Skeletal muscle tissue (tissue), 4 donors: ENCODE measurements around the gene TMIE. TPM values are rescaled to one million over a fixed set of nuclear protein-coding genes. Genes with fewer than 3 reads are reported as not detected.
A peak's percentile ranks its signal among the peaks of the same experiment; 100 is the strongest.

Source experiments
- H3K27ac ChIP-seq: one replicate; pipeline ENCODE4 v1.7.0; 2013; ENCODE audit warnings: mild to moderate bottlenecking, low read depth, low read length, inconsistent platforms
- H3K27me3 ChIP-seq, 3 donors: one replicate each; pipeline ENCODE4 v1.7.0; 2013; ENCODE audit warnings: low read length in 3 of 3; ENCODE audit not compliant: control insufficient read depth in 3 of 3, insufficient read depth in 3 of 3
- H3K36me3 ChIP-seq, 3 donors: one replicate each; pipeline ENCODE4 v1.7.0; 2013; ENCODE audit warnings: low read length in 3 of 3; ENCODE audit not compliant: control insufficient read depth in 3 of 3, insufficient read depth in 3 of 3
- H3K4me1 ChIP-seq, 3 donors: one replicate each; pipeline ENCODE4 v1.7.0; 2013; ENCODE audit warnings: low read length in 3 of 3, mild to moderate bottlenecking in 3 of 3; ENCODE audit not compliant: control insufficient read depth in 3 of 3, insufficient read depth in 3 of 3
- H3K4me3 ChIP-seq, 3 donors: one replicate each; pipeline ENCODE4 v1.7.0; 2013; ENCODE audit warnings: low read length in 3 of 3
- H3K9ac ChIP-seq, 3 donors: one replicate each; pipeline ENCODE4 v1.7.0; 2013; ENCODE audit warnings: low read length in 3 of 3, mild to moderate bottlenecking in 3 of 3, moderate library complexity in 2 of 3, low read depth in 1 of 3
- H3K9me3 ChIP-seq, 3 donors: one replicate each; pipeline ENCODE4 v1.7.0; 2013; ENCODE audit warnings: low read length in 3 of 3; ENCODE audit not compliant: control insufficient read depth in 3 of 3
- total RNA-seq: library from RNA; depleted of rRNA; stranded (reverse); fragments of >200 nt; gene quantifications from one replicate; pipeline ENCODE4 v1.2.3, GENCODE V29; 2014
- donor health status: Osteomylitis.

The TMIE gene
- total RNA-seq, 1 donor from 2014 or later: 1.0 TPM

DNA sequence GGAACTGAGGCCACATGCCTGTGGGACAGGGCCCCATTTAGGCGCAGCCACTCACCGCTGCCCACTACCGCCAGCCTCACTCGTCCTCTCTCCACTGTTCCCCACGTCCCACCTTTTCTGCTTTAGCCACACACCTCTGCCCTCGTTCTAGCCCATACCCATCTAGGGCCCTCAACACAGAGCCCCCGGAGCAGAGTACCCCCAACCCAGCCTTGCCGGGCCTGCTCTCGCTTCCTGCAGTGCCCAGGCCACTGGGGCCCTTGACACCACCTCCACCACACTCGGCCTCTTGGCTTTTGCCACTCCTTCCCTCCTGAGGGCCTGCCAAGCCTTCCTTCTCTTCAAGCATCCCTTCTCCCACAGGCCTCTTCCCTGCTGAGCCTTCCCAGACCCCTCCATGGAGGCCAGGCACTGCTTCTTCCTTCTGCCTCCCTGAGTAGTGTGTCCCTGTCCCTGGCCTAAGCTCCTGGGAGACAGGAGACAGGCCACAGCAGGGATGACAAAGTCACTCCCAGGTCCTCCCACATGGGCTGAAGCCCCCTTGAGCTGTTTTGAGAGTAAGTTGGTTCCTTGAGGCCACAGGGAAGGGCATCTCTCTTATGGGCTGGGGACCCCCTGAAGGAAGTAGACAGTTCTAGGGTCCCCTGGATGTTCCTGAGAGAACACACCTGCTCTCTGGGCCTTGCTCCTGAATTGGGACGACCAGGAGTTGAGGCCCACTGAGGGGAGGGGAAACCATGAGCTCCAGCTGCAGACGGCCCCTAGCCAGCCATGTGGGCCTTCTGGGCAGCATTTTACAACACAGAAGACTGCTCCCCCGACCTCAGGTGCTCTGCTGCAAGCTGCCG is 12.1 kb downstream of the TMIE start:
- Histone ChIP-seq H3K4me3 (no peak overlapping the region), H3K9me3 (no peaks in the 10 kb centered on the region), H3K36me3 (no peaks in the 10 kb centered on the region), H3K27me3 (peaks cover 0 to 12% (median 10%) of the 10 kb centered on the region in 3 donors), H3K9ac (no peak overlapping the region), H3K4me1 (peaks cover 9 to 18% (median 15%) of the 10 kb centered on the region in 3 donors), H3K27ac (no peak overlapping the region)

DNA sequence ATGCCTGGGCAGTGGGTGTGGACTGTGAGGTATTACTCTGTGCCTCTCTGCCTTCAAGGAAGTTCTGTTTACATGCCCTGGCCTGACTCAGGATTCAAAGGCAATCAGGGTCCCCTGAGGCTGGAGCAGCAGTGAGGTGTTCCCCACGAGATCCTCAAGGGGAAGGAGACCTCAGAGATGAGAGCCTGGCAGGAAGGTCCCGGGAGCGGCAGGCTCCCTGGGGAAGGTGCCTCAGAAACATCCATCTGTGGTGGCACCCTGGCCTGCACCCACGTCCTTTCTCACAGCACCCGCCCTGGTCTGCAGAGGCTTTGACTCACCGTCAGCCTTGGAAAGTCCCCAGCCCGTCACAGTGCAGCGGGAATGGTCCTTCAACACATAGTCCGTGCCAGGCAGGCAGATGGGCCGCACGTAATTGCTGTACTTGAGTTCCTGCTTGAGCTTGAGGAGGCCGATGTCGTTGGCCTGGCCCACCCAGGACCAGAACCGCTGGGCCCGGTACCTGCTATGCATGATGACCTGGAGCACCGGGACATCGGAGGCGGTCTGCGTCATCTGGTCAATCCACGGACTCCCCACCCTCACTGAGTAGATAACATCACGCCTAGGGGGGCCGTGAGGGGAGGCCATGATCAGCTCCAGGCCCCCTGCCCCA is 12.8 kb downstream of the TMIE start:
- Histone ChIP-seq H3K4me3 (no peak overlapping the region), H3K9me3 (no peaks in the 10 kb centered on the region), H3K27ac (no peak overlapping the region), H3K27me3 (peaks cover 0 to 13% (median 12%) of the 10 kb centered on the region in 3 donors), H3K4me1 (peaks cover 2 to 10% (median 8%) of the 10 kb centered on the region in 3 donors), H3K36me3 (no peaks in the 10 kb centered on the region), H3K9ac (no peak overlapping the region)

DNA sequence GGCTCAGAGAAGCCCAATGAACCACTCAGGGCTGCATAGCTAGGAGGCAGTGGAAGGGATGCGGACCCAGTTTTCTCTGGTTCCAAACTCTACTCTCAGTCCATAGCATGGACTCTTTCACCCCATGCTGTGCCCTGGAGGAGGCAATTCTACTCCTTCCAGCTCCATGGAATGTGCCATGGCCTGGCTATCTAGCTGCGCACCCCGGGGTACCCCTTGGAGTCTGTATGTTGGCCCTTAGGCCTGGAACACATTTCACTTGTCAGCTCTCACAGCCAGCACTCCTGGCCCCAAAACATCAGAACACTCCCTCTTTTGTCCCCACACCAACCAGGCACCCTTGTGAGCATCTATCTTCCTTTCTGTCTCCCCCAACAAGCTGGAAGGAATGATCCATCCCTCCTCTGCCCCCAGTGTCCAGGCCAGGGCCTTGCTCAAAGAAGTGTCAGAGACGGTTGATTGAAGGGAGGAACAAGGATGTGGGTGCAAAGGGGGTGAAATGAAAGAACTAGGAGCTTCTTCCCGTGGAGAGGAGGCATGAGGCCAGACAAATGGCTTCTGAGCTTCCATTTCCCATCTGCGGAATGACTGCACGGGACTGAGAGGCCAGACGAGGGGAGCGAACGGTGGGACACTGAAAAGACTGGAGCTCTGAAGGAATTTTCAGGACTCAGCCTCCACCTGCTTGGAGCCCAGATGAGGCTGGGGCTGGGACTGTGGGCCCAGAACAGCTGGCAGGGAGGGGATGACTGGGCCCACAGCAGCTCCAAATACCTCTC is 13.7 kb downstream of the TMIE start:
- Histone ChIP-seq H3K36me3 (no peaks in the 10 kb centered on the region), H3K9ac (no peak overlapping the region), H3K9me3 (no peaks in the 10 kb centered on the region), H3K27me3 (peaks cover 0 to 19% (median 14%) of the 10 kb centered on the region in 3 donors), H3K27ac (no peak overlapping the region), H3K4me1 (peaks cover 2 to 10% (median 7%) of the 10 kb centered on the region in 3 donors), H3K4me3 (no peak overlapping the region)

DNA sequence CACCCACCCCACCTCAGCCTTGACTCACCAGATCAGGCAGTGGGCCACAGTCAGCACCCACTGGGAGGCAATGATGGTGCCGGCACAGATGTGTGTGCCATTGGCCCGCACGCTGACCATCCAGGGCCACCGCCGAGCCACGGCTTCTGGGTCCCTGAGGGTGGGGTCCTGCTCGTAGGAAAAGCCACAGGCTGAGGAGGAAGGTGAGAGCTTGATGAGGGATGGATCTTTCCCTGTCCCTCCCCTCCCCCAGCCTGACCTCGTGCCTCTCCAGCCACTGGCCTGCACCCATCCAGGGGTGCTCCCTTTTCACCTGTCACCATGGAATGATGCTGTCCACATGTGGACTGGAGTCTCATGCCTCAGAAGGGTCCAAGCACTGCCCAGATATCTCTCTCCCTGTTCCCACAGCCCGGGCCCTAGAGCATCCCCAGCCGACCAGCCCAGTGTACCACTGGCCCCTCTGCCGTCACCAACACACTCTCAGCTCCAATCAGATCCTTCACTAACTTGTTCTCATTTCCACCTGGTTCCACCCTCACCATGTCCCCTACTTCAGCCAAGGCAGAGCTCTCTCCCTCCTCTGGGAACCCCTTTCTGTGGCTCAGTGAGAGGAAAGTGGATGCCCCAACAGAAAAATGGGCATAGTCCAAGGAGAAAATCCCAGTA is 14.4 kb downstream of the TMIE start:
- Histone ChIP-seq H3K4me1 (peaks cover 2 to 10% (median 7%) of the 10 kb centered on the region in 3 donors), H3K36me3 (no peaks in the 10 kb centered on the region), H3K9me3 (no peaks in the 10 kb centered on the region), H3K27me3 (peaks cover 0 to 19% (median 15%) of the 10 kb centered on the region in 3 donors), H3K9ac (peak overlapping the region in 1 of 3 donors; percentile 40), H3K27ac (no peak overlapping the region), H3K4me3 (no peak overlapping the region)

DNA sequence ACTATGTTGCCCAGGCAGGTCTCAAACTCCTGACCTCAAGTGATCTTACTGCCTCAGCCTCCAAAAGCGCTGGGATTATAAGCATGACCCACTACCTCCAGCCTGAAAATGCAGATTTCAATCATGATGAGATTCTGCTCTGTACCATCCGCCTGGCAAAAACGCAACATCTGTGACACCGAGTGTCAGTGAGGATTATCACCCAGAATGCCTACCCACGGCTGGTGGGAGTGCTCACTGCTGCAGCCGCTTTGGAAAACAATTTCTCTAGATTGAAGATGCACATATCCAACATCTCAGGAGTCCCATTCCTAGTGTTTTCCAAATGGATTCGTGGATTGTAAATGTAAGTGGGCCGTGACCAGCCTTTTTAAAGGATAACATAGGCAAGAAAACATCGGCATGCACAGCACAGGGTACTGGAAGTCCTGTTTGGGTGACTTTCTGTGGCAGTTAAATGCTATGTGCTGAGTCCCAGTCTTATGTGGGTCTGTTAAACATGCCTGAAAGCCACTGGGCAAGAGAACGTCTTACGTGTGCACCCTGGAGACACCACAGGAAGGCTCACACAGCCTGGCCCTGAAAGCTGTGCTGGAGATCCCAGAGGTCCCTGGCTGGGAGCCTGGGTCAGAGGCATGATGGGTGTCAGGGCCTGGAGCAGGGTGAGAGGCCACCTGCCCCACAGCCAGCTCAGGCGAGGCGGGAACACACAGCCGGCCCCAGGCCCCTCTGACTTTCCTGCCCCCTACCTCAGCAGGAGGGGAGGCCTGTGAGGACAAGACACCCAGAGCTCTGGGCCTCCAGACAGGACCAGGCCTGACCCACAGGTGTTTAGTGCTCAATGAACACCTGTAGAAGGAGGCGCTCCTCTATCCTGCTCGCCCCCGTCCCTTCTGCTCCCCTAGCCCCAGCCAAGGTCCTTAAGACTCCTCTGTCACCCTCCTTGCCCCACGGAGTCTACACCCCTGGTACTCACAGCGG is 15.6 kb downstream of the TMIE start:
- Histone ChIP-seq H3K4me1 (peaks cover 0 to 3% (median 0%) of the 10 kb centered on the region in 3 donors), H3K27ac (no peak overlapping the region), H3K27me3 (peaks cover 0 to 19% (median 15%) of the 10 kb centered on the region in 3 donors), H3K4me3 (no peak overlapping the region), H3K9ac (no peak overlapping the region), H3K9me3 (no peaks in the 10 kb centered on the region), H3K36me3 (no peaks in the 10 kb centered on the region)

DNA sequence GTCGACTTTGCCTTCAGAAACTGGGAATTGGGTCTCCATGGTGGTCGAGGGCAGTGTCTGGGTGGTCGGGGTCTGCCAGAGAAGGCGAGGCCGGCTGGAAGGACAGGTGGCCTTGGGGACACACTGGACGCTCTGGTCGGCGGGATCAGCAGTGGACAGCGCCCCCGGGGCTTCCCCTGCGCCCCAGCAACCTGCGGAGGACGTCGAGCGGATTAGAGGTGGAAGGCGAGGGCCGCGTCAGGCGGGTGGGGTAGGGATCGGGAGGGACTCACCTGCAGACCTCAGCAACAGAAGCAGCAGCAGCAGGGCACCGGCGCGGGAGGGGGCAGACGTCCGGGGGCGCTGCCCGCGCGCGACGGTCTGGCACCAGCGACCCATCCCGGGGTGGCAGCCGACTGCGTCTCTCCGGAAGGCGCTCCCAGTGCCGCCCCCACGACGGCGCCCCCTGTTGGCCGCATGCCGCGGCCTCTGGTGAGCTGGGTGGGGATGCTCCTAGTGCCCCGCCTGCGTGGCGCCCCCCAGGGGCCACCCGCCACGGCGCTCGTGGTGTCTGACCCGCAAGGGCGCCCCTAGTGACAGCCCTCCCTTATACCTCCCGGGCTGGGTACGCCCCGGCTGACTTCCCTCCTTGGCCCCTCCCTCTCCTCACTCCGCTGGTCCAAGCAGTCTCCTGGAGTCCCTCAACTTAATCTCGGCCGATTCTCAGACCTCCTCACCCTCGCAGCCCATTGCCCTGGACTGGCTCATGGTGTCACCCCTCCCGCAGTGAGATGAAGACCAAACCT is 16.4 kb downstream of the TMIE start, which contains the start of gene PRSS50:
Gene PRSS50 (minus strand): TSS at position 423 of the 785 bp plus-strand sequence. CDS start 45 bp downstream, at position 378.
- H3K27ac ChIP-seq: no peak within 1 kb of the TSS
- H3K4me3 ChIP-seq: no peak within 1 kb of the TSS
- H3K9me3 ChIP-seq: no peaks in the 10 kb centered on the region
- H3K36me3 ChIP-seq: no peaks in the 10 kb centered on the region
- H3K4me1 ChIP-seq: no peaks in the 10 kb centered on the region
- peaks cover 0 to 19% (median 15%) of the 10 kb centered on the region in 3 donors for H3K27me3 ChIP-seq
- no peak within 1 kb of the TSS for H3K9ac ChIP-seq

DNA sequence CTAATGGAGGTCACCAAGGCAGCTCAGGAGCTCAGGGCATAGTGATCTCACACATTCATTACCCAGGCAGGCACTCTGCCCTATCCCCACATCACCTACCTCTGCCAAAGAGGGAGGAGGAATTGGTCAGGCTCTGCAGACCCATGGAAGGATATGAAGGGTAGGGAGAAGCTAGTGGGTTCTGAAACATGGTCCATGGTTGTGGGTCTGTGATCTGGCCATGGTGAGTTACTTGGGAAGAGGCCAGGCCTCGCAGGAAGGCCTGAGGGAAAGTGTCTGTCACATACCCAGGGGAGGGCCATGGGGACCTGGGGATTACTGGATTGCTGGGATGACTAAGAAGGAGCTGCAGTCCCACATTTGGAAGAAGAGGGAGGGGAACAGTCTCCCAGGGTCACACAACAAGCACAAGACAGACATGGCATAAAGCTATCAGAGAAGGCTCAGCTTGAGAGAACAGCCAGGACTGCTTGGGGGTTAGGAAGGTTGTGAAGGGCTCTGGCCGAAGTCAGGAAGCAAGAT is 17.9 kb downstream of the TMIE start:
- Histone ChIP-seq H3K36me3 (no peaks in the 10 kb centered on the region), H3K4me1 (no peaks in the 10 kb centered on the region), H3K9ac (no peak overlapping the region), H3K4me3 (no peak overlapping the region), H3K9me3 (no peaks in the 10 kb centered on the region), H3K27me3 (peaks cover 0 to 19% (median 15%) of the 10 kb centered on the region in 3 donors), H3K27ac (no peak overlapping the region)

DNA sequence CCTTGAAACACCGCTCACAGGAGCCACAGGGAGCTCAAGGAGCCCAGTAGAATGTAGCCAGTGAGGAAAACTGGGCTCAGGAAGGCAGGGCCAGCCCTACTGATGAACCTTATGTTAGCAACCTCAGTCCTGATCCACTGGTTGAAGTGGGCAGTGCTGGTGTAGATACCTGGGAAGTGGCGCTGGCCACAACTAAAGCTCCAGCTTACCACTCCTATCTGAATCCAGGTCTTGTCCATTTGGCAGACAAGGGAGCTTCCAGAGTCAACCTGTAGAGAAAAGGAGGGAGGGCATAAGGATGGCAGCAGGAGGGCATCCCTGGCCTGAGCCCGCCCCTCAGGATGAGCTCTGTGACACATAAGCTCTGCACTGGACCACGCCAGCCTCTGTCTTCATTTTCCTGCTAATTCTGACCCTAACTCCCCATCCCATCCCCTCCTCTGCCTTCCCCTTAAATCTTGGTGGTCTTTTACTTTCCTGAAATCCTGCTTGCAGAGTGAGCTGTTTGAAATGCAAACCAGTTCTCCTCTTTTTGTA is 18.6 kb downstream of the TMIE start:
- no peaks in the 10 kb centered on the region for H3K36me3 ChIP-seq
- no peak overlapping the region for H3K4me3 ChIP-seq
- H3K27me3 ChIP-seq: peaks cover 0 to 19% (median 15%) of the 10 kb centered on the region in 3 donors
- H3K4me1 ChIP-seq: no peaks in the 10 kb centered on the region
- no peak overlapping the region for H3K9ac ChIP-seq
- no peak overlapping the region for H3K27ac ChIP-seq
- no peaks in the 10 kb centered on the region for H3K9me3 ChIP-seq
